ENCODE measurements around the gene ZNF74. TPM values are rescaled to one million over a fixed set of nuclear protein-coding genes. Genes with fewer than 3 reads are reported as not detected.

The ZNF74 gene
- total and polyA plus RNA-seq, 2 donors (not counting 1 experiment from before 2014, with no cell fraction given) = 11.6 TPM

DNA sequence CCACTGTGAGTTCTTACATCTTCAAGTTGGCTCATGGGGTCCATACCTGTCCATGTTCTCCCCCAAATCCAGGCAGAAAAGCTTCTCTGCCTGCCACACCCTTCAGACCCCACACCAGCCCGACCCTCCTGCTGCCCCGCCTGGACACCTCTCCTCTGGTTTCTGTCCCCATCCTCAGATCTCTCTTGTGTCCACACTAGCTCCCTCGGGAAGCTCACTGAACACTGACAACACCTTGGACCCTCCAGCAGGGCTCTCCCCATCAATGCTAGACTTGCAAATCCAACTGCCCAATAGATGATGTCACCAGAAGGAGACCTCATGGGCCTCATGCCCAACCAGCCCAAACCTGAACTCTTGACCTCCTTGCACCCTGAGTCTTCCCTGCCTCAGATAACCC, 40.8 kb downstream of the ZNF74 start:
- peaks cover 0 to 87% (median 40%) of the 10 kb centered on the region in 4 experiments for H3K27me3 ChIP-seq (replicated peaks in 1 of 4; ENCODE audit: control extremely low read depth in 1 of 4, control insufficient read depth in 3 of 4, insufficient read depth in 4 of 4, low read length in 3 of 4)
- H3K4me1 ChIP-seq (ENCODE audit: control insufficient read depth in 2 of 2, insufficient read depth in 2 of 2, low read length in 2 of 2) = peaks cover 40 to 53% of the 10 kb centered on the region in 2 donors
- no peak overlapping the region for H2AFZ ChIP-seq (ENCODE audit: insufficient read depth, low read depth, low read length, poor library complexity, severe bottlenecking)
- no peaks in the 10 kb centered on the region for H3K36me3 ChIP-seq (replicated peaks in 1 of 2; ENCODE audit: control extremely low read depth in 1 of 2, control insufficient read depth in 1 of 2, extremely low read depth in 1 of 2, insufficient read depth in 2 of 2, low read length in 1 of 2)
- Mint-ChIP-seq H3K27me3 (peaks cover 53% of the 10 kb centered on the region), H3K9me3 (ENCODE audit: insufficient read depth) (no peaks in the 10 kb centered on the region), H3K4me3 (peak overlapping the region; percentile 52), H3K4me1 (peaks cover 40% of the 10 kb centered on the region), H3K27ac (peak overlapping the region; percentile 7)
- H4K20me1 ChIP-seq (ENCODE audit: control insufficient read depth, insufficient read depth, low read length, poor library complexity, severe bottlenecking) = peaks cover 28% of the 10 kb centered on the region
- no peak overlapping the region for H3K4me2 ChIP-seq (replicated peaks; ENCODE audit: low read depth, low read length, poor library complexity, severe bottlenecking)
- ATAC-seq (ENCODE audit: low read depth) (no peak), DNase-seq (no peak)
- TF ChIP-seq, protein P1, sequence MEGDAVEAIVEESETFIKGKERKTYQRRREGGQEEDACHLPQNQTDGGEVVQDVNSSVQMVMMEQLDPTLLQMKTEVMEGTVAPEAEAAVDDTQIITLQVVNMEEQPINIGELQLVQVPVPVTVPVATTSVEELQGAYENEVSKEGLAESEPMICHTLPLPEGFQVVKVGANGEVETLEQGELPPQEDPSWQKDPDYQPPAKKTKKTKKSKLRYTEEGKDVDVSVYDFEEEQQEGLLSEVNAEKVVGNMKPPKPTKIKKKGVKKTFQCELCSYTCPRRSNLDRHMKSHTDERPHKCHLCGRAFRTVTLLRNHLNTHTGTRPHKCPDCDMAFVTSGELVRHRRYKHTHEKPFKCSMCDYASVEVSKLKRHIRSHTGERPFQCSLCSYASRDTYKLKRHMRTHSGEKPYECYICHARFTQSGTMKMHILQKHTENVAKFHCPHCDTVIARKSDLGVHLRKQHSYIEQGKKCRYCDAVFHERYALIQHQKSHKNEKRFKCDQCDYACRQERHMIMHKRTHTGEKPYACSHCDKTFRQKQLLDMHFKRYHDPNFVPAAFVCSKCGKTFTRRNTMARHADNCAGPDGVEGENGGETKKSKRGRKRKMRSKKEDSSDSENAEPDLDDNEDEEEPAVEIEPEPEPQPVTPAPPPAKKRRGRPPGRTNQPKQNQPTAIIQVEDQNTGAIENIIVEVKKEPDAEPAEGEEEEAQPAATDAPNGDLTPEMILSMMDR (IDR thresholded peaks at IDR 0.05) = no peak
- no peak for TF ChIP-seq EZH2 (IDR thresholded peaks at IDR 0.05; ENCODE audit: borderline replicate concordance, insufficient read depth, low read depth, low read length, poor library complexity, severe bottlenecking)
- ChIA-PET POLR2A (no interaction called here), CTCF (interaction anchor here (0.8 to 2.1 kb wide), 3 partner anchors 9 to 22 kb away, joined by 3 to 7 read pairs (median 3); no protein-coding TSS in a partner anchor)
- no peak overlapping the region for H3K9ac ChIP-seq (ENCODE audit: low read length)
- H3K9me3 ChIP-seq (ENCODE audit: control extremely low read depth in 1 of 3, control insufficient read depth in 2 of 3, insufficient read depth in 1 of 3, low read length in 2 of 3) = peaks cover 0 to 37% (median 0%) of the 10 kb centered on the region in 3 donors
- H3K79me2 ChIP-seq (ENCODE audit: control insufficient read depth, insufficient read depth, low read length) = no peaks in the 10 kb centered on the region
- no peak overlapping the region for H3K27ac ChIP-seq (ENCODE audit: low read length in 2 of 2)
- intact Hi-C loops (cut with micrococcal nuclease) = no loop called here
- WGBS (ENCODE audit: insufficient coverage) = 94% methylated on average over 3 of the region's 3 CpGs
- H3K4me3 ChIP-seq (ENCODE audit: control extremely low read depth in 1 of 5, extremely low read depth in 1 of 5, insufficient read depth in 1 of 5, low read depth in 2 of 5, low read length in 4 of 5) = no peak overlapping the region

DNA sequence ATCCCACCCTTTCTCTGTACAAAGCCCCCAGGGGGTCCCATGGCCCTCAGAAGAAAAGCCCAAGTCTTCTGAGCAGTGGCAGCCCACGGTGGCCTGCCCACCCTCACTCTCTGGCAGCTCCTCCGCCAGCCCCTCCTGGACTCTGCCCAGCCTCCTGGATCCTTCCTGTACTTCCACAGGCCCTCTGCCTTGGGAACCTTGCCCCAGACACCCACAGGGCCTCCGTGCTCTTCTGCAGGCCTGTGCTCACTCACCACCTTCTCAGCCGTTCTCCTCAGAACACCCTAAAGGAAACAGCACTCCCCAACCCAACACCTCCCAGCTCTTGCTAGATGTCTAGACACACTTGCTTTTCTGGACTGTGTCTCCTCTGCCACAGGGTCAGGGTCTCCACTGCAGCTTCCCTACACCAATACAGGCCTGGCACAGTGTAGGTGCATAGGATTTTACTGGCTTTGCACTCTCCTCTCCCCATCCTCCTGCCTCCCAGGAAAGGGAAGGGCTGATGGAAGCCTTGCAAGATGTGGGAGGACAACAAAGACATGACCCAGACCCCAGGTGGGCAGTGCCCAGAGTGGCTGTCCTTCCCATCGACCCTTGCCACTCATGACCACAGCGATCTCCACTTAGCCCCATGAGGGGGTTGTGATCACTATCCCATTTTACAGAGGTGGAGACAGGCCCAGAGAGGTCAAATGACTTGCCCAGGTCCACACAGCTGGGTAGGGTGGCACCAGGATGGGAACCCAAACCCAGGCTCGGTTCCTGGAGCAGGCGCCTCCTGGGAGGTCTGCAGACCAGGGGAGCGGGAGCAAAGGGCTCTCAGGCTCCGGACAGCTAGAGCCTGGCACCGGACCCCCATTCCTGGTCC, 41.7 kb downstream of the ZNF74 start:
- H3K4me3 Mint-ChIP-seq = peak overlapping the region; percentile 53
- no peak overlapping the region for H3K27ac ChIP-seq (ENCODE audit: low read length in 2 of 2)
- H3K4me3 ChIP-seq (ENCODE audit: control extremely low read depth in 1 of 5, extremely low read depth in 1 of 5, insufficient read depth in 1 of 5, low read depth in 2 of 5, low read length in 4 of 5) = peak overlapping the region in 1 of 5 experiments; percentile 41
- no peak for ATAC-seq (ENCODE audit: low read depth)
- 82% methylated on average over 11 of the region's 11 CpGs for WGBS (ENCODE audit: insufficient coverage)
- peak overlapping the region; percentile 87 for H3K4me2 ChIP-seq (replicated peaks; ENCODE audit: low read depth, low read length, poor library complexity, severe bottlenecking)
- DNase-seq = no peak
- no peaks in the 10 kb centered on the region for H3K36me3 ChIP-seq (replicated peaks in 1 of 2; ENCODE audit: control extremely low read depth in 1 of 2, control insufficient read depth in 1 of 2, extremely low read depth in 1 of 2, insufficient read depth in 2 of 2, low read length in 1 of 2)
- H3K9me3 ChIP-seq (ENCODE audit: control extremely low read depth in 1 of 3, control insufficient read depth in 2 of 3, insufficient read depth in 1 of 3, low read length in 2 of 3) = peaks cover 0 to 30% (median 0%) of the 10 kb centered on the region in 3 donors
- peak overlapping the region; percentile 53 for H3K9ac ChIP-seq (ENCODE audit: low read length)
- ChIA-PET POLR2A (interaction anchor here (1.0 kb wide), 1 partner anchor 14 kb away, joined by 3 read pairs; no protein-coding TSS in a partner anchor), CTCF (interaction anchor here (0.8 to 2.1 kb wide), 4 partner anchors 9 to 28 kb away, joined by 3 to 7 read pairs (median 3); no protein-coding TSS in a partner anchor)
- H4K20me1 ChIP-seq (ENCODE audit: control insufficient read depth, insufficient read depth, low read length, poor library complexity, severe bottlenecking) = peaks cover 19% of the 10 kb centered on the region
- H3K9me3 Mint-ChIP-seq (ENCODE audit: insufficient read depth) = no peaks in the 10 kb centered on the region
- H3K27ac Mint-ChIP-seq = no peak overlapping the region
- H3K27me3 ChIP-seq (replicated peaks in 1 of 4; ENCODE audit: control extremely low read depth in 1 of 4, control insufficient read depth in 3 of 4, insufficient read depth in 4 of 4, low read length in 3 of 4) = peaks cover 0 to 78% (median 35%) of the 10 kb centered on the region in 4 experiments
- intact Hi-C loops (cut with micrococcal nuclease) = no loop called here
- peaks cover 31% of the 10 kb centered on the region for H3K4me1 Mint-ChIP-seq
- peaks cover 31 to 44% of the 10 kb centered on the region in 2 donors for H3K4me1 ChIP-seq (ENCODE audit: control insufficient read depth in 2 of 2, insufficient read depth in 2 of 2, low read length in 2 of 2)
- H3K27me3 Mint-ChIP-seq = peaks cover 48% of the 10 kb centered on the region
- H2AFZ ChIP-seq (ENCODE audit: insufficient read depth, low read depth, low read length, poor library complexity, severe bottlenecking) = peak overlapping the region; percentile 42
- TF ChIP-seq, protein P1 (IDR thresholded peaks at IDR 0.05) = no peak
- no peak for TF ChIP-seq EZH2 (IDR thresholded peaks at IDR 0.05; ENCODE audit: borderline replicate concordance, insufficient read depth, low read depth, low read length, poor library complexity, severe bottlenecking)
- no peaks in the 10 kb centered on the region for H3K79me2 ChIP-seq (ENCODE audit: control insufficient read depth, insufficient read depth, low read length)

Measured in B cell (primary cell).